NCI-H146 treated with DMSO at 0.1 percent for 48 hours (cell line): ENCODE results near the gene MIEF2.
A peak's percentile ranks its signal among the peaks of the same experiment; 100 is the strongest.
"Not testable (repeated sequence)": the region's sequence is repeated elsewhere in the genome, so short reads cannot be mapped to it uniquely, and the experiment has no call there.

ENCODE experiments used
- DNase-seq: peaks from one replicate; lab custom pipeline; 2025; ENCODE audit not compliant: unreplicated experiment; lab: John Stamatoyannopoulos, UW

MIEF2 gene

DNA sequence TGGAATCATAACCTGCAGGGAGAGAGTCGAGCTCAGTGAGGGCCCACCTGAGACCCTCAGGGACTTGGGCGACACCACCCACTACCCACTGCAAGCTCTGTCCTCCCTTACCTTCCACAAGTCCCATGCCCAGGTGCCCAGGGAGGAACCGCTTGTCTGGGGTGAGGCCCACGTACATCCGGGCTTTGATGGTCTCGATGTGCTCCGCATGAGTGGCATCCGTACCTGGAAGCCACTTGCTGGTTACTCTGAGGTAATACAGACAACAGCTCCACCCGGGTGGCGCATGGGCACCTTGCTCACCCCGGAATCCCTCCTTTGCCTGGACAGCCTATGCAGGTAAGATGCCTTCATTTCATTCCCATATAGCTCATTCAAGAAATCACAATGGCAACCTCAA lies 24.8 kb downstream of the MIEF2 start:
- DNase-seq, result no peak

DNA sequence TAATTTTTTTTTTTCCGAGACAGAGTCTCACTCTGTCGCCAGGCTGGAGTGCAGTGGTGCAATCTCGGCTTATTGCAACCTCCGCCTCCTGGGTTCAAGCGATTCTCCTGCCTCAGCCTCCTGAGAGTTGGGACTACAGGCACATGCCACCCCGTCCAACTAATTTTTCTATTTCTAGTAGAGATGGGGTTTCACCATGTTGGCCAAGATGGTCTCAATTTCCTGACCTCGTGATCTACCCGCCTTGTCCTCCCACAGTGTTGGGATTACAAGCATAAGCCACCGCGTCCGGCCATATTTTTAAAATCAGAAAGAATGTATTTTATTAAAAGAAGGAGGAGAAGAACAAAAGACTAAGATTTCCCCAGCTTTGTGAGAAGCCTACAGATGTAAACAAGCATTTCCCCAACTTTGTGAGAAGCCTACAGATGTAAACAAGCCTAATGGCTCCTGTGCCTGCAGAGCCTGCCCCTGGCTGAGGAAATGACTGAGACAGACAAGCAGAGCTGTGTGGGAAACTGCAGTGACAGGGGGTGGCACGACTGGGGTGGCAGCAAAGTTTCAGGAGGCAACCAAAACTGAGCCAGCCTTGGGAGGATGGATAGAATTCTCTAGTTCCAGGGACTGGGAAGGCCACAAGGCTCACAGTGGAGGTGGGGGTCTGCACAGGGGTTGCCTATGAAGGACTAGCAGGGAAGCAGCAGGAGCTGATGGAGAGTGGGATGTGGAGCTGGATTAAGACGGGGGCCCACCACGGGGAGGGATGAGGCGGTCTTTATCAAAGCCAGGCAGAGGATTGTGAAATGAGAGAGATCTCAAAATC lies 31.5 kb downstream of the MIEF2 start:
- DNase-seq, result no peak

DNA sequence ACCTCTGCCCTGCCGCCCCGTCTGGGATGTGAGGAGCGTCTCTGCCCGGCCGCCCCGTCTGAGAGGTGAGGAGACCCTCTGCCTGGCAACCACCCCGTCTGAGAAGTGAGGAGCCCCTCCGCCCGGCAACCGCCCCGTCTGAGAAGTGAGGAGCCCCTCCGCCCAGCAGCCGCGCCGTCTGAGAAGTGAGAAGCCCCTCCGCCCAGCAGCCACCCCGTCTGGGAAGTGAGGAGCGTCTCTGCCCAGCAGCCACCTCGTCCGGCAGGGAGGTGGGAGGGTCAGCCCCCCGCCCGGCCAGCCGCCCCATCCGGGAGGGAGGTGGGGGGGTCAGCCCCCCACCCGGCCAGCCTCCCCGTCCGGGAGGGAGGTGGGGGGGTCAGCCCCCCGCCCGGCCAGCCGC lies 37.6 kb downstream of the MIEF2 start:
- DNase-seq, result not testable (repeated sequence)

- DNase-seq, result no peak
Observed at GRCh38 chr17:18300725-18301480, 40.4 kb downstream of the MIEF2 start.

- not testable (repeated sequence) for DNase-seq
Observed at GRCh38 chr17:18303206-18303605, 42.7 kb downstream of the MIEF2 start.

DNA sequence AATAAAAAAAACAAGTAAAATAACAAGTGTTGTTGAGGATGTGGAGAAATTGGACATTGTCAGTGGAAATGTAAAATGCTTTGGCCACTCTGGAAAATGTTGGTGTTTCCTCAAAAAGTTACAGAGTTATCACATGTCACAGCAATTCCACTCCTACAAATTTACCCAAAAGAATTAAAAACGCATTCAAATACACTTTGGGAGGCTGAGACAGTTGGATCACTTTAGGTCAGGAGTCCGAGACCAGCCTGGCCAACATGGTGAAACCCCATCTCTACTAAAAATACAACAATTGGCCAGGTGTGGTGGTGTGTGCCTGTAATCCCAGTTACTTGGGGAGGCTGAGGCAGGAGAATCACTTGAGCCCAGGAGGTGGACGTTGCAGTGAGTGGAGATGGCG lies 48.7 kb downstream of the MIEF2 start:
- no peak for DNase-seq

DNA sequence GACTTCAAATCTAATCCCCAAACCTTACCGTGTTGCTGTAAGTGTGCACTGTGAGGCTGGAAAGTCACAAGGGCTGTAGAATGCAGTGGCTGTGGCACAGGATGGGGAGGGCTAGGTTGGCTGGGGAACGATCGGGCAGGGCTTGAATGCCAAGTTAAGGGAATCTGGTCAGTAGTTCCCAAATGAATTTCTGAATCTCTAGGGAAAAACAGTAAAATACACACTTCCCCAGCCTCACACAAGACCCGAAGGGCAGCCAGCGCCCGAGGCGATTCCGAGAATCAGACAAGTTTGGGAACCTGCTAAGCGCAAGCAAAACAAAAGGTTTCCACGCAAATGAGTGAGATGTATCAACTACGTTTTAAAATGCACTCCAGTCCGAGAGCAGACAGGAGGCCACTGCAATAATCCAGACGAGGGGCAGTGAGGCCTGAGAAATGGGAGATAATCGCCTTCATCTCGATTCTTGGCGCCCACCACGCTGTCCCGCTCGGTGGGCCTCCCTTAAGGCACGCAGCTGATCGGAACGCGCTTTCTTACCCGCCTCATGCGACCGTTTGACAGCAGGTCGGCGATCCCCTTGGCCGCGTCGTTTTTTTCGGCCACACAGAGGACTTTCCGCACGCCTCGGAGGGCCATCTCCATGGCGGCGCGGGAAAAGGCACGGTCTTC lies 53.7 kb downstream of the MIEF2 start:
- DNase-seq, result no peak

GRCh38 chr17:18314731-18315561 lies 54.5 kb downstream of the MIEF2 start, which contains the start of the genes SMCR8 and TOP3A:
Gene SMCR8 (plus strand): TSS chr17:18315293. CDS start chr17:18315790, 497 bp downstream.
Gene TOP3A (minus strand): TSS chr17:18314994. CDS start chr17:18314778, 216 bp downstream.
- peak; percentile 94 for DNase-seq

GRCh38 chr17:18315562-18315922 lies 55.1 kb downstream of the MIEF2 start:
- DNase-seq, result no peak

GRCh38 chr17:18315961-18316360 lies 55.5 kb downstream of the MIEF2 start:
- no peak for DNase-seq
